Activated CD4-positive, alpha-beta memory T cell treated with anti-CD3 and anti-CD28 coated beads for 36 hours (primary cell): ENCODE measurements around the gene PAK1. TPM values are rescaled to one million over a fixed set of nuclear protein-coding genes. Genes with fewer than 3 reads are reported as not detected.

ENCODE experiments used
- CTCF ChIA-PET: fragments of 350-600 bp; sonication (Branson Sonifier 250); formaldehyde crosslinking; loops from one replicate; lab custom pipeline; 2021; ENCODE audit warnings: antibody characterized with exemption, inconsistent platforms; lab: Charles Lee
- POLR2A ChIA-PET: fragments of 350-600 bp; sonication (Branson Sonifier 250); formaldehyde crosslinking; loops from one replicate; lab custom pipeline; 2021; ENCODE audit warnings: antibody characterized with exemption; lab: Charles Lee
- DNase-seq: peaks from one replicate; pipeline ENCODE4 v3.0.0-alpha.2; 2020
- H3K27ac Mint-ChIP-seq: one replicate; pipeline ENCODE4 v1.8.0; 2021; ENCODE audit warnings: mixed read lengths
- H3K27me3 Mint-ChIP-seq: one replicate; pipeline ENCODE4 v1.8.0; 2021; ENCODE audit warnings: mixed read lengths
- H3K36me3 Mint-ChIP-seq: one replicate; pipeline ENCODE4 v1.8.0; 2021; ENCODE audit warnings: mixed read lengths
- H3K4me1 Mint-ChIP-seq: one replicate; pipeline ENCODE4 v1.8.0; 2021; ENCODE audit warnings: low read depth, mixed read lengths
- H3K4me3 Mint-ChIP-seq: one replicate; pipeline ENCODE4 v1.8.0; 2021; ENCODE audit warnings: mild to moderate bottlenecking, mixed read lengths
- H3K9me3 Mint-ChIP-seq: one replicate; pipeline ENCODE4 v1.8.0; 2021; ENCODE audit warnings: mixed read lengths
- intact Hi-C: fragments of 100-400 bp; cut with micrococcal nuclease; formaldehyde crosslinking; loops from one replicate; pipeline ENCODE4 v1.15.1; 2023
- total RNA-seq, 2 experiments: library from RNA; stranded (reverse); gene quantifications; one replicate each; pipeline ENCODE4 v1.2.3, GENCODE V29; 2021

PAK1 gene
- total RNA-seq, 2 experiments from 2014 or later, result 30.4 to 33.1 TPM

DNA sequence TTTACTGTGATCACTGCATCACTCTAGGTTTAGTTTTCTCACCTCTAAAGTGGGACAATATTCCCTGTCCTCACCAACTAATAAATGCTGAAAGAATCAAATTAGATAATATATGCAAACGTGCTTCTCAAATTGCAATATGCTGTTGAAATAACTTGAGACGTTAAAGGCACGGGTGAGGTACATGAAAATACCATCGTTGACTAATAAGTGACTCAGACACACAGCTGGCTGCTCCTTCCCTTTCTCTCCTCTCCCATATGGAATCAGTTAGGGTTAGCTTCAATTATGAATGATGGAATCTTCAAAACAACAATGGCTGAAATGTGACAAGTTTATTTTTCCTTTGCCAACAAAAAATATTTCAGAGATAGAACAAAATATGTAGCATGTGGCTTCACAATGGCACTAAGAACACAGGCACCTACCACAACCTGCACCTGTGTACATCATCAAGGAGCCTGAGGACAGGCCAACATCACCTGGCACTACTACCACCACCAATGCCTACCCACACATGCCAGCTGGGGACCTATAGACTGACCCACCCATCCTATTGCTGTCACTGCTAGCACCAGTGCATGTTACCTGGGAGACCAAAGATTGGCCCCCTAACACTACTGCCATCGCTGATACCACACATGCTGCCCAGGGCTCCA, 186.2 kb downstream of the PAK1 start:
- Mint-ChIP-seq H3K36me3 (no peaks in the 10 kb centered on the region), H3K4me3 (no peak overlapping the region), H3K27me3 (peaks cover 18% of the 10 kb centered on the region), H3K4me1 (no peaks in the 10 kb centered on the region), H3K27ac (no peak overlapping the region), H3K9me3 (no peaks in the 10 kb centered on the region)
- POLR2A ChIA-PET, result no interaction called here
- intact Hi-C loops, result no loop called here
- CTCF ChIA-PET, result no interaction called here
- DNase-seq, result no peak

GRCh38 chr11:77287136-77287535, 186.8 kb downstream of the PAK1 start:
- H3K9me3 Mint-ChIP-seq, result no peaks in the 10 kb centered on the region
- POLR2A ChIA-PET, result no interaction called here
- CTCF ChIA-PET, result no interaction called here
- DNase-seq, result no peak
- no peak overlapping the region for H3K27ac Mint-ChIP-seq
- no peaks in the 10 kb centered on the region for H3K4me1 Mint-ChIP-seq
- H3K4me3 Mint-ChIP-seq, result no peak overlapping the region
- intact Hi-C loops, result no loop called here
- H3K36me3 Mint-ChIP-seq, result no peaks in the 10 kb centered on the region
- peaks cover 18% of the 10 kb centered on the region for H3K27me3 Mint-ChIP-seq

GRCh38 chr11:77284476-77285468, 189.1 kb downstream of the PAK1 start:
- Mint-ChIP-seq H3K27ac (no peak overlapping the region), H3K4me1 (no peaks in the 10 kb centered on the region), H3K4me3 (no peak overlapping the region), H3K9me3 (no peaks in the 10 kb centered on the region), H3K36me3 (no peaks in the 10 kb centered on the region), H3K27me3 (peaks cover 15% of the 10 kb centered on the region)
- POLR2A ChIA-PET, result no interaction called here
- no peak for DNase-seq
- CTCF ChIA-PET, result interaction anchor here (1.4 kb wide), 1 partner anchor 96 kb away, joined by 4 read pairs; no protein-coding TSS in a partner anchor
- intact Hi-C loops, result no loop called here

DNA sequence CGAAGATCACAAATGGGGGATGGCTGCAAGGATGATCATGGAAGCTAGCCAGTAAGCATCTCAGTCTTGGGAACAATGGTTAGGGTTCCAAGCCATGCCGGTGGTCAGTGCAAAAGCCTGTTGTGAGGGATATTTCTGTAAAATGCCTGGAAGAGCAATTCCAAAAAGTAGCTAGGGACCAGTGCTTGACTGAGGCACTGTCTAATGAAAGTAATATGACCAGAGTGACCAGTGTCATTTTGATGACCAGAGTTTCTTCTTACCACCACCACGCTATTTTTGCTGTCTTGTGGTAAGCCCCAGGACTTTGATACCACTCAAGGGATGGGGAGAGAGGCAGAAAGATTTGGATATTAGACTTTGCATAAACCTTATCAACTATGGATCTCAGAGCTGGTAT, 190.8 kb downstream of the PAK1 start:
- DNase-seq, result no peak
- H3K36me3 Mint-ChIP-seq, result no peaks in the 10 kb centered on the region
- CTCF ChIA-PET, result no interaction called here
- H3K4me3 Mint-ChIP-seq, result no peak overlapping the region
- H3K27me3 Mint-ChIP-seq, result peaks cover 15% of the 10 kb centered on the region
- H3K9me3 Mint-ChIP-seq, result no peaks in the 10 kb centered on the region
- no peak overlapping the region for H3K27ac Mint-ChIP-seq
- H3K4me1 Mint-ChIP-seq, result no peaks in the 10 kb centered on the region
- intact Hi-C loops, result no loop called here
- POLR2A ChIA-PET, result no interaction called here

- H3K4me1 Mint-ChIP-seq, result no peaks in the 10 kb centered on the region
- intact Hi-C loops, result no loop called here
- POLR2A ChIA-PET, result no interaction called here
- CTCF ChIA-PET, result no interaction called here
- H3K27me3 Mint-ChIP-seq, result peaks cover 5% of the 10 kb centered on the region
- H3K36me3 Mint-ChIP-seq, result no peaks in the 10 kb centered on the region
- H3K4me3 Mint-ChIP-seq, result no peak overlapping the region
- no peak for DNase-seq
- H3K9me3 Mint-ChIP-seq, result no peaks in the 10 kb centered on the region
- H3K27ac Mint-ChIP-seq, result no peak overlapping the region
Measured at GRCh38 chr11:77278595-77279506, 195.0 kb downstream of the PAK1 start.

GRCh38 chr11:77276271-77276670, 197.6 kb downstream of the PAK1 start:
- Mint-ChIP-seq H3K4me1 (no peaks in the 10 kb centered on the region), H3K4me3 (no peak overlapping the region), H3K27me3 (peaks cover 5% of the 10 kb centered on the region), H3K9me3 (no peaks in the 10 kb centered on the region), H3K27ac (no peak overlapping the region), H3K36me3 (no peaks in the 10 kb centered on the region)
- intact Hi-C loops, result no loop called here
- CTCF ChIA-PET, result no interaction called here
- no peak for DNase-seq
- POLR2A ChIA-PET, result no interaction called here

Other genes with a start within 250 kb of the PAK1 start
- not detected for gene GDPD4, start 172.4 kb downstream of the PAK1 start, total RNA-seq
- under 1 TPM; 0.34 to 0.48 TPM for gene AQP11, start 115.9 kb upstream of the PAK1 start, total RNA-seq
- 100 to 1,000 TPM; 199 to 200 TPM for gene CLNS1A, start 163.7 kb upstream of the PAK1 start, total RNA-seq